ENCODE measurements around the gene TTC23L. TPM values are rescaled to one million over a fixed set of nuclear protein-coding genes. Genes with fewer than 3 reads are reported as not detected.

Gene TTC23L
- total and polyA plus RNA-seq, 8 donors, result 0.15 to 1.5 (median 0.89) TPM; not detected in 5

DNA sequence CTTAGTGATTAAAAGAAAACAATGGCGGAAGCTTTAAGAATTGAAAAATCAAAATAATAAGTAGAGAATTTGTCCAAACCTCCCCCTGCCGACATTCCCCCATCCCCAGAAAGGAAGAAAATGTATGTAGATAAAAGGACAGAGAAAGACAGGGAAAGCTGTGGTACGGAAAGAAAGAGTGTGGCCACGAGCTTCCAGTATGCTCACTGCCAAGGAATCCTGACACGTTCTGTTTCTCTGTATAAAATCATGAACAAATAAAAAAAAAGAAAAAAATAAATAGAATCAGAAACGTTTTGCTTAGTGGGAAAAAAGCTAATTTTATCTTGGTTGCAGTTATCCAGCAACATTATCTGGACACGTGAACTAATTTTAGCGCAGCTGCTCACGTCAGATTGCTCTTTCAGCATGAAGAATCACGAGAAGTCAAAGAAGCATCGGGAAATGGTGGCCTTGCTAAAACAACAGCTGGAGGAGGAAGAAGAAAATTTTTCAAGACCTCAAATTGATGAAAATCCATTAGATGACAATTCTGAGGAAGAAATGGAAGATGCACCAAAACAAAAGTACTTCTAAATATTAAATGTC is 105.6 kb downstream of the TTC23L start:
- Histone ChIP-seq H3K36me3 (peaks cover 38 to 100% (median 93%) of the 10 kb centered on the region in 4 donors), H3K9me3 (no peaks in the 10 kb centered on the region), H3K4me1 (no peaks in the 10 kb centered on the region), H3K27ac (no peak overlapping the region), H3K27me3 (no peaks in the 10 kb centered on the region), H3K4me3 (no peak overlapping the region)
- no peak for TF ChIP-seq EP300 (IDR thresholded peaks at IDR 0.05)
- TF ChIP-seq POLR2AphosphoS5 (IDR thresholded peaks at IDR 0.05), result no peak
- no peak for TF ChIP-seq POLR2A (IDR thresholded peaks at IDR 0.05)
- TF ChIP-seq, protein P1, sequence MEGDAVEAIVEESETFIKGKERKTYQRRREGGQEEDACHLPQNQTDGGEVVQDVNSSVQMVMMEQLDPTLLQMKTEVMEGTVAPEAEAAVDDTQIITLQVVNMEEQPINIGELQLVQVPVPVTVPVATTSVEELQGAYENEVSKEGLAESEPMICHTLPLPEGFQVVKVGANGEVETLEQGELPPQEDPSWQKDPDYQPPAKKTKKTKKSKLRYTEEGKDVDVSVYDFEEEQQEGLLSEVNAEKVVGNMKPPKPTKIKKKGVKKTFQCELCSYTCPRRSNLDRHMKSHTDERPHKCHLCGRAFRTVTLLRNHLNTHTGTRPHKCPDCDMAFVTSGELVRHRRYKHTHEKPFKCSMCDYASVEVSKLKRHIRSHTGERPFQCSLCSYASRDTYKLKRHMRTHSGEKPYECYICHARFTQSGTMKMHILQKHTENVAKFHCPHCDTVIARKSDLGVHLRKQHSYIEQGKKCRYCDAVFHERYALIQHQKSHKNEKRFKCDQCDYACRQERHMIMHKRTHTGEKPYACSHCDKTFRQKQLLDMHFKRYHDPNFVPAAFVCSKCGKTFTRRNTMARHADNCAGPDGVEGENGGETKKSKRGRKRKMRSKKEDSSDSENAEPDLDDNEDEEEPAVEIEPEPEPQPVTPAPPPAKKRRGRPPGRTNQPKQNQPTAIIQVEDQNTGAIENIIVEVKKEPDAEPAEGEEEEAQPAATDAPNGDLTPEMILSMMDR (IDR thresholded peaks at IDR 0.05), result no peak
- intact Hi-C loops (cut with DNase I; ENCODE audit: low total_unique reads), result no loop called here
- DNase-seq, result no peak
- 87 to 89% (median 89%) methylated on average over 11 of the region's 11 CpGs for WGBS, 5 donors

Other genes with a start within 250 kb of the TTC23L start
- gene RAI14, start 182.8 kb upstream of the TTC23L start, total RNA-seq, result 10 to 100 TPM; 20.5 to 62.4 (median 41.4) TPM
- 10 to 100 TPM in 2 of 3 donors, 1 to 10 TPM in 1; 5.1 to 20.7 (median 18.8) TPM for gene RAI14, start 182.8 kb upstream of the TTC23L start, polyA plus RNA-seq
- 10 to 100 TPM in 3 of 5 donors, 1 to 10 TPM in 2; 4.9 to 33.6 (median 15.5) TPM for gene RAD1, start 76.3 kb downstream of the TTC23L start, total RNA-seq
- 10 to 100 TPM in 2 of 3 donors, 1 to 10 TPM in 1; 8.1 to 15.3 (median 14.9) TPM for gene RAD1, start 76.3 kb downstream of the TTC23L start, polyA plus RNA-seq
- 10 to 100 TPM in 3 of 5 donors, 1 to 10 TPM in 1, not detected in 1; 3.8 to 36.2 (median 15.5) TPM for gene BRIX1, start 76.5 kb downstream of the TTC23L start, total RNA-seq
- gene BRIX1, start 76.5 kb downstream of the TTC23L start, polyA plus RNA-seq, result 10 to 100 TPM; 17.1 to 22.5 (median 21.4) TPM
- 10 to 100 TPM; 30.4 to 69.4 (median 32.3) TPM for gene DNAJC21, start 90.4 kb downstream of the TTC23L start, total RNA-seq
- gene DNAJC21, start 90.4 kb downstream of the TTC23L start, polyA plus RNA-seq, result 10 to 100 TPM; 21.8 to 32.2 (median 22.1) TPM
- under 1 TPM in 1 of 5 donors, not detected in 4; 0.73 TPM for gene AGXT2, start 208.8 kb downstream of the TTC23L start, total RNA-seq
- gene AGXT2, start 208.8 kb downstream of the TTC23L start, polyA plus RNA-seq, result not detected